Activated T-cell treated with anti-CD3 and anti-CD28 coated beads for 1 hour (primary cell): ENCODE data around the gene SYP.
A peak's percentile ranks its signal among the peaks of the same experiment; 100 is the strongest.

Experiments
- DNase-seq: peaks from one replicate; pipeline ENCODE4 v3.0.0-alpha.2; 2020; ENCODE audit warnings: low read depth

Gene SYP

DNA sequence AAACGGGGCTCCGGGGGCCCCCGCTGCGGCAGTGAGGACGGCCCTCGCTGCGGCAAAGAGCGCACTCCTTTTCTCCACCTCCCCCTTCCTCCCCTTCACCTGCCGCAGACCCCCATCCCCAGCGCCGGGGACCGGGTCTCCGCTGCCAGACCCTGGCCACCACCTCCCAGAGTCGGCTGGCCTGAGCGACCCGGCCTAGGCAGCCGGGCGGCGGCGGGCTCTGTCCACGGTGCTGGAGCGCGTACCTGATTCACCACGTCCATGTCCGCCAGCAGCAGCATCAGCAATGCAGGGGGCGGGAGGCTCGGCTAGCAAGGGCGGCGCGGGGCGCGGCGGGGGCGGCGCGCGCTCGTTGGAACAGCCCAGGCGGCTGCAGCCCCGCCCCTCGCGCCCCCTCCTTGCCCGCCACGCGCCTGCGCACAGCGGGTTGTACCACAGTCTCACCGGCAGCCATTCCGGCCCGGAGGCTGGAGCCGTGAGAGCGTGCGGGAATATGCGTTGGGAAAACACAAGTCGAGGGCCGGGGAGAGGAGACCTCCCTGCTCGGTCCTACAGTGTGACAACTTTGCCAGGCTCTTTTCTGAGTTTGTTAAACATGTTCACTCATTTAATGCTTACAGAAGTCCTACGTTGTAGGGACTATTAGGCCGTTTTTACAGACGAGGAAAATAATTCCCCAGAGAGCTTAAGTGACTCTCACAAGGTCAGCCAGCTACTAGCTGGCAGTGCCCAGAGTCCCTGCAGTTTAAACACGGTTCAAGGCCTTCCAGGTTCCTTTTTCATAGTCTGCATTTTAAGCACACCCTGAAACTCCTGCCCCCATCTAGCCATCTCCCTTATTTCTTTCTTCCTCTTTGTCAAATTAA, at the start of gene SYP:
TSS of gene SYP (minus strand) at position 288 of the 866 bp plus-strand sequence. CDS start at position 281, 7 bp downstream.
- peak; percentile 81 for DNase-seq

DNA sequence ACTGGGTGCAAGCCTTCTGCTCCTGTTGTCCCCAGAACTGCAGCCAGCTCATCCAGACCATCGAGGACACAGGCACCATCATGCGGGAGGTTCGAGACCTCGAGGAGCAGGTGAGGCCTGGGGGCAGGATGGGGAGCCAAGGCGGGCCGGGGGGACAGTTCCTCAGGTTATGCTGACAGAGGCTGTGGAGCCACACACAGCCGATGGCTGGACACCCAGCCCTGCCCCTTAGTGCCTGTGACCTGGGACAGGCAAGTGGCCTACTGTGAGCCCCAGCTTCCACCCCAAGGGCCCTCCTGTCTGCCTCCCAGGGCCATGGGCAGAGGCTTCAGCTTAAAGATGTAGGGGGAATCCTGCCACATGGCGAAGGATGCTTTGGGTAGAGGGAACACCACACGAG, 49.6 kb upstream of the SYP start:
- no peak for DNase-seq

DNA sequence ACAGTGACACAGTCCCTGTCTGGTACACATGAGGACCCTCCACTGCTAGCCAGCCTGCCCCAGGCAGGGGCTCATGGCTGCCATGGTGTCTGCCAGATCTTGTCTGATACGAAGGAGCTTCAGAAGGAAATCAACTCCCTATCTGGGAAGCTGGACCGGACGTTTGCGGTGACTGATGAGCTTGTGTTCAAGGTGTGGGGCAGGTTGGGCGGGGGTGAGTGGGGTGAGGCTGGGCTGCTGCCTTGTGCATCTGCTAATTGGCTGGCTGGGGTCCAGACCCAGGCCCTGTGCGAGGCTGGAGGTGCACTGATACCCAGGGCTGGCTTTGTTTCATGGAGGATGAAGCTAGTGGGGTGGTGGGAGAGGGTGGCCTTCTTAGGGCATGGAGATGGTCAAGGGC, 49.1 kb upstream of the SYP start:
- DNase-seq, result no peak

DNA sequence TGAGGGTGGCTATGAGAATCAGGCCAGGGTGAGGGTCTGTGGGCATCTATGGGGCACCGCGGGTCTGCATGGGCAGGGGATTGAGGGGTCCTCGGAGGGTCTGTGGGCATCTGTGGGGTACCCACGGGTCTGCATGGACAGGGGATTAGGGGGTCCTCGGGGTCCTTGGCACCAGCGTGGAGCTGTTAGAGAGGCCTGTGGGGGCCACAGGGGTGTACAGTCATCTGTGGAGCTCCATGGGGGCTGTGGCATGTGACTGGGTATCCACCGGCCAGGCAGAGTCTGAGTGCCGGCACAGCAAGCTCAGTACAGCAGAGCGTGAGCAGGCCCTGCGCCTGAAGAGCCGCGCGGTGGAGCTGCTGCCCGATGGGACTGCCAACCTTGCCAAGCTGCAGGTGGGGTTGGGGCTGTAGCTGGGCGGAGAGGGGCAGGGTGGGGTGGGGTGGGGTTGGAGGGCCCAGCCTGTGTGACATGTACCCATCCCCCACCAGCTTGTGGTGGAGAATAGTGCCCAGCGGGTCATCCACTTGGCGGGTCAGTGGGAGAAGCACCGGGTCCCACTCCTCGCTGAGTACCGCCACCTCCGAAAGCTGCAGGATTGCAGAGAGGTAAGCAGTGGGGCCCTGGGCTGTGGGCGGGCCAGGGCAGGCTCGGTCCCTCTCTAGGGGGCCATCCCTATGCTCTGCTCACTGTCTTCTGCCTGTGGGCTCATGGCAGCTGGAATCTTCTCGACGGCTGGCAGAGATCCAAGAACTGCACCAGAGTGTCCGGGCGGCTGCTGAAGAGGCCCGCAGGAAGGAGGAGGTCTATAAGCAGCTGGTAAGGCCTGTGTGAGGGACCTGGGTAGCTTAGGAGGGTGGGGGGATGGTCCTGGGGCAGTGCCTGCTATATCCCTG, 48.2 kb upstream of the SYP start:
- no peak for DNase-seq

DNA sequence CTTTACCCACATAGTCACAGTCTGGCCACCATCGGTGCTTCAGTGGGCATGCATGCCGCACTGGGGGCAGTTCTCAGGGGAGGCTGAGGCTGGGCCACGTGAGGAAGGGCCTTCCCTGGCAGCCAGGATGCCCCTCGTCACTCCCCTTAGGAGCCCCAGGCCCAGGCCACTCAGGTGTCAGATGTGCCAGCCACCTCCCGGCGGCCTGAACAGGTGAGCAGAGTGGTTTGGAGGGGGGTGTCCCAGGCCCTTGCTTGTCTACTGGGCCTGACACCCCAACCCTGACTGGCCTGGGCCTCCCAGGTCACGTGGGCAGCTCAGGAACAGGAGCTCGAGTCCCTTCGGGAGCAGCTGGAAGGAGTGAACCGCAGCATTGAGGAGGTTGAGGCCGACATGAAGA, 47.4 kb upstream of the SYP start:
- no peak for DNase-seq

DNA sequence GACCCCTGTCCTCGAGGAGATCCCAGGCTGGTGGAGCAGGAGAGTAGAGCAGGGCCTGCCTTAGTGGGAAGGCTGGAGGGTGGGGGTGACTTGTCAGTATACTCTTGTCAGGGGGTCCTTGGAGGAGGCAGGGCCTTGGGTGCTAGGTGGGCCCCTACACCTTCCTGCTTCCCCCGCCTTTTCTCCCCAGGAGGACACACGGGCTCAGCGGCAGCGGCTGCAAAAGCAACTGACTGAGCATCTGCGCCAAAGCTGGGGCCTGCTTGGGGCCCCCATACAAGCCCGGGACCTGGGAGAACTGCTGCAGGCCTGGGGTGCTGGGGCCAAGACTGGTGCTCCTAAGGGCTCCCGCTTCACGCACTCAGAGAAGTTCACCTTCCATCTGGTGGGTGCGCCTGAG, 46.5 kb upstream of the SYP start:
- no peak for DNase-seq

DNA sequence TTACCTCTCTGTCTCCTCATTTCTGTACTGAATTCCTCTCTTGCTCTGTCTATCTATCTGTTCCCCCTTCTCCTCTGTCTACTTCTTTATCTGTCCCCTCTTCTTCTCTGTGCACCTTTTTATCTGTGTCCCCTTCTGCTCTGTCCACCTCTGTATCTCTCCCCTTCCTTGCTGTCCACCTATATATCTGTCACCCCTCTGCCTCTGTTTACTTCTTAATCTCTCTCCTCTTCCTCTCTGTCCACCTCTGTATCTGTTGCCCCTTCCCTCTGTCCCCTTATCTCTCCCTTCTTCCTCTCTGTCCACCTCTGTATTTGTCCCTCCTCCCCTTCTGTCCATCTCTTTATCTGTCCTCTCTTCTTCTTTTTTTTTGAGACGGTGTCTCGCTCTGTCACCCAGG, 44.2 kb upstream of the SYP start:
- no peak for DNase-seq

DNA sequence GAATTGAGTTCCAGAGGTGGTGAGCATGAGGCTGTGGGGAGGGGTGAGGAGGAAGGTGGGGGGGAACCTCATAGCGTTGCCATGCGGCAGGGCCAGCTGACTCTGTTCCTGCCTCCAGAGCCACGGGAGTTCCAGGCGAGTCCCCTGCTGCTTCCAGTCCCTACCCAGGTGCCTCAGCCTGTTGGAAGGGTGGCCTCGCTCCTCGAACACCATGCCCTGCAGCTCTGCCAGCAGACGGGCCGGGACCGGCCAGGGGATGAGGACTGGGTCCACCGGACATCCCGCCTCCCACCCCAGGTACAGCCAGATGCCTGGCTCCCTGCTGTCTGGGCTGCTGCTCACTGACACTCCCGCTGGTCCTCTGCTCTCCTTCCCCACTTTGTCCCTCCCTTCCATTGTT, 43.2 kb upstream of the SYP start:
- no peak for DNase-seq

DNA sequence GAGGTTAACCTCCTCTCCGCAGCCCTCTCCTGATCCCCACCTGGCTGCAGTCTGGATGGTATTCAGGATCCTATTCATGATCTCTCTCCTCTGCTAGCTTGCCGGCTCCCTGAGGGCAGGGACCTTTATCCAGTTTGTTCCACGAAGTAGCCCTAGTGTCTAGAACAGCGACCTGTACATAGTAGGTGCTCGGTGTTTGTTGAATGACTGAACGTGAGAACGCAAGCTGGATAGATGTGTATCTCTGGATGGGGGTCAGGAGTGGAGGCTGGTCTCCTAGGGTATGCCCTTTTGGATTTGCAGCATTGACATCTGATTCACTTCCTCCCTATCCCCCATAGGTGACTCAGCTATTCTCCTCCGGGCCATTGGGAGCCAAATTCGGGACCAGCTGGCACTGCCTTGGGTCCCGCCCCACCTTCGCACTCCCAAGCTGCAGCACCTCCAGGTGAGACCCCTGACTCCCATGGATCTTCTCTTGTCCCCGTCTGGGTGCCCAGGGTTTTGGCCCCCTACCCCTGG, 42.6 kb upstream of the SYP start:
- no peak for DNase-seq

DNA sequence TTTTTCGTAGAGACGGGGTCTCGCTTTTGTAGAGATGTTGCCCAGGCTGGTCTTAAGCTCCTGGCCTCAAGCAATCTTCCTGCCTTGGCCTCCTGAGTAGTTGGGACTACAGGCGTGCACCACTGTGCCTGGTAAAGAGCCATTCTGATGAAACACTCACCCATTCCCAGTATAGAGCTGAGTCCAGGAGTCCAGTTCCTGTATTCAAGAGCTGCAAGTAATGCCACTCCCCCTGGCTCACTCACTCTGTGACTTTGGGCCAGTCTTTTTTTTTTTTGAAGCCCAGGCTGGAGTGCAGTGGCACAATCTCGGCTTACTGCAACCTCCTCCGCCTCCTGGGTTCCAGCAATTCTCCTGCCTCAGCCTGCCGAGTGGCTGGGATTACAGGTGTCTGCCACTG, 38.7 kb upstream of the SYP start:
- DNase-seq, result no peak

DNA sequence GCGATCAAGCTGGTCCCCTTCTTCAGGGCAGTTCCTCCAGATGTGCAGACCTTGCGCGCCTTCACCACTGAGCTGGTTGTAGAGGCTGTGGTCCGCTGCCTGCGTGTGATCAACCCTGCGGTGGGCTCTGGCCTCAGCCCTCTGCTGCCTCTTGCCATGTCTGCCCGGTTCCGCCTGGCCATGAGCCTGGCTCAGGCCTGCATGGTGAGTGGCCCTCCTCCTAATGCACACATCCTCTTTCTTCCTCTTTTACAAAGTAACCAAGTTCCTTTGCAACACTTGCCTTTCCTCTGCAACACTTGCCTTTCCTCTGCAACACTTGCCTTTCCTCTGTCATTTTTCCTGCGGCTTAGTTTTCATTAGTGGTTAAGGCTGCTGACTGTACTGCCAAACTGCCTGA, 37.1 kb upstream of the SYP start:
- no peak for DNase-seq

DNA sequence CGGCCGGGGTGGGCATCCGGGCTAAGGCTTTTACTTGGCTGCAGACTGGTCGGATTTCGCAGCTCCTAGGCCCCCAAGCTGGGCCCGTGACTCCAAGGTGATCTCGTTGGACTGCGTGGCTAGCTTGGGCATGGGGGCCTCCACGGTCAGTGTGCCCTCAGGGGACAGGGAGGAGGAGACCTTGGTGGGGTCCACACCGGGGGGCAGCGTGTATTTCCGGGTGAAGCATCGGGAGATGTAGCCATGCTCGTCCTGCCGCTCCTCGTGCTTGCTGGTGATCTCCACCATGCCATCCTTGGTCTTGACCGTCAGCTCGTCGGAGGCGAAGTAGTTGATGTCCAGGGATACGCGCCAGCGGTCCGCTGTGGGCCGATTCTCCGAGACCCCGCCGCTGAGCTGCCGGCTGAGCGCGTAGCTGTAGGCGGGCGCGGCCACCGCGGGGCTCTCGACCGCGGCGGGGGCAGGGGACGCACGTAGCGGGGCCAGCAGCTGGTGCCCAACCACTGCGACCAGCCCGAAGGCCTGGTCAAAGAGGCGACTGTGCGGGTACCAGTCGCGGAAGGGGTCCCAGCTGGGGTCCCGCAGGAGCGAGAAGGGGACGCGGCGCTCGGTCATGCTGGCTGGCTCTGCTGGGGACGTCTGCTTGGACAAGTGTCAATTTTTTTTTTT, 34.0 kb upstream of the SYP start:
- DNase-seq, result no peak

DNA sequence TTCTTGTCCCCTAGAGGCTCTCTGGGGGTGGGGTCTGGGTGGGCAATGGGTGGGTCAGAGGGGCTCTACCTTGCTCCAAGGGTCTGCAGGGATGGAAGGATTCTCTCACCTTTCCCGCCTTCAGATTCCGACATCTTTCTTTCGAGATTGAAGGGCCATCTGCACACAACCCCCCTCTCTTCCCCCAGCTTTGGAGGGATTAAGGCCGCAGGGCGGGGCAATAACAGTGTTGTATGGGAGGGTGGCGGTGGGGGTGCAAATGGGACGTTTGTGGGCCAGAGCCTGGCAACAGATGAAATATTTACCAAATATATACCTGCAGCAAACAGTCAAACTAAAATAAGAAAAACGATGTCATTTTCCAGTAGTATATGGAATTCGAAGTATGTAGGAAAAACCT, 33.2 kb upstream of the SYP start, which contains the start of gene CACNA1F:
TSS of gene CACNA1F (minus strand) at position 165 of the 400 bp plus-strand sequence. CDS start at position 134, 31 bp downstream.
- no peak for DNase-seq

DNA sequence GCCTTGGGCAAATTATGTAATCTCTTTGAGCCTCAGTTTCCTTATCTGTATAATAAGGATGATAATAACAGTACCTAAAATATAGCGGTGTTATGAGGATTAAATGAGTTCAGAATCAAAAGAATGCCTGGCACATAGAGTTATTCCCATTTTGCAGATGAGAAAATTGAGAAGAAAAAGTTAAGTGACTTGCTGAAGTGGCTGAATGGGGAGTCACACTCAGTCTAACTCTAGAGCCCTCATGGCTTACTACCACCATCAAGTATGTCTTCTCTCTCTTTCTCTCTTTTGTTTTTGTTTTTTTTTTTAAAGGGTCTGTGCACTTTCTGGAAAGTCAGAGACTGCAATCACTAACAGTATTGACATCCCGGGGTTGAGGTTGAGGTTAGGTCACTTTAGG, 32.5 kb upstream of the SYP start:
- no peak for DNase-seq

DNA sequence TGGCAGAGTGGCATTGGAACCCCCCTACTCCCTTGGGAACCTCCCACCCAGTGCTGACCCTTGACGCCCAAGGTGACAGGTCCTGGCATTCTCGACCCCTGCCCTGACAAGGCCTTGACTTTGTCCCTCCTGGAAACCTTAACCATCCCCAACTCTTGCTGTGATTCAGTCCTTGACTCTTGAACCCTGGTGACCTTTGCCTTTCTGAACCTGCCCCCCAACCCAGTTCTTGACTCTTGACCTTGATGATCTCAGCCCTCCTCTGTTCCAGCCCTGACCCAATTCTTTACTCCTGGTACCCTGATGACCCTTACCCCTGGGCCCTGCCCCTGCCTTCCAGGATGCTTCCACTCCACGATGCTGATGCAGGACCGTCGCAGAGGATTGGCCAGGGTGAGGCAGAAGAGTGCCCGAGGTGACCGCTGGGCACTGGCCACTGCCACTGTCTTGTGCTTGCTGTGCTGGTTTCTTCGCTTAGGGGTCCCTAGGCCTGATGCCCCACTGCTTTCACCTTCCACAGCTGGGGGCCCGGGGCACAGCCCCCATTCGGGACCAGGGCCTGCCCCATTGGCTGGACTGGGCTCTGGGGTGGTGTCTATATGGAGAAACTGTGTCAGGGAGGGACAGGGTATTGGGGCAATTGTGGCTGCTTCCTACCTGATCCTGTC, 31.5 kb upstream of the SYP start:
- no peak for DNase-seq

DNA sequence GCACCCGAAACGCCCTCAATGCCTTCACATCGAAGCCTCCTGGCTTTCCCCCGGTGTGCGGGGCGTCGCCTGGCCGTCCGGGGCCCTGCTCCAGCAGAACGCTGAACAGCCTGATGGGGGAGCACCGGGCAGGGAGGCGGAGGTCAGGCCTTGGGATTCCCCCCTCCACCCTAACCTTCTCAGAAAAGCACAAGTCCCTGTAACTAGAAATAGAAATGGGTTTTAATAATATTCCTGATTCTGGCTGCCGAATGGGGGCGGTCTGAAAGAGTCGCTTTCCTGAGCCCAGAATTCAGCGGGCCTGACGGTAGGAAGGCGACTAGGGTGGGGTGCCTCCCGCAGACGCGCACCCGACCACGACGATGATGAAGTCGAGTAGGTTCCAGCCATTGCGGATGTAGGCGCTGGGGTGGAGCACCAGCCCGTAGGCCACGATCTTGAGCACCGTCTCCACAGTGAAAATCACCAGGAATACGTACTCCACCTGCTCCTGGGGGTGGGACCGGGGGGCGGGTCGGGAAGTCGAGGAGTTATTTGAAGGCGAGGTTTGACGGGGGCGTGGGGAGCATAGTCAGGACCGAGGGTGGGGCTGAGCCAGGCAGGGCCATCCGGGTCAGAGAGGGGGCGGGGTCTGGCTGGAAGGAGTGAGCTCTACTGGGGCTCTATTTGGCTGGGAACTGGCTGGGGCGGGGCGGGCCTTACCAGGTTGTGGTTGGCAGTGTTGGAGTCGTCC, 30.7 kb upstream of the SYP start:
- DNase-seq, result peak; percentile 28

DNA sequence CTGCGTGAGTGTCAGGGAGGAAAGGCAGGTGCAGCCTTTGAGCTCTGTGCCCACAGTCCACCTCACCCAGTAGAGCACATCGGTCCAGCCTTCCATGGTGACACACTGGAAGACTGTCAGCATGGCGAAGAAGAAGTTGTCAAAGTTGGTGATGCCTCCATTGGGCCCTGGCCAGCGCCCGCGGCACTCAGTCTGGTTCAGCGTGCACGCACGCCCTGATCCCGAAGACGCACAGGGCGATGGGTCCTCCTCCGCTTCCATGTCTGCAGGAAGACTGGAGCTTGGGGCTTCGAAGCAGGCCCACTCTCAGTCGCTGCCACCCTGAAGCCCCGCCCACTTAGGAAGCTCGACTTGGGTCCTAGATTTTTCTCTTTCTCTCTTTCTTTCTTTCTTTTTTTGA, 28.2 kb upstream of the SYP start:
- no peak for DNase-seq

DNA sequence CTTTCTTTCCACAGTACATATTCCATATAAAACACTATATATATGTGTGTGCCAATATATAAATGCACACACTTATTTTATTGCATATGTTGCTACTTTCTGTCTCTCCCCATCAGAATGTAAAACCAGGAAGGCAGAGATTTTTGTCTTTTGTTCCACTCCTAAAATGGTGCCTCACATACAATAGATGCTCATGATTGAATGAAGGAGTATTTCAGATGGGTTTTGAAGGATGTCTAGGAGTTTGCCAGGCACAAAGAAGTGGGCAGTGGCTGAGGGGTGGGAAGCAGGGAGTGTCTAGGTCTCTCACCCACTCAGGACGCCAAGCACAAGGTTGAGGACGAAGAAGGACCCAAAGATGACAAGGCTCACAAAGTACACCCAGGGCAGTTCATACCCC, 27.7 kb upstream of the SYP start:
- no peak for DNase-seq

DNA sequence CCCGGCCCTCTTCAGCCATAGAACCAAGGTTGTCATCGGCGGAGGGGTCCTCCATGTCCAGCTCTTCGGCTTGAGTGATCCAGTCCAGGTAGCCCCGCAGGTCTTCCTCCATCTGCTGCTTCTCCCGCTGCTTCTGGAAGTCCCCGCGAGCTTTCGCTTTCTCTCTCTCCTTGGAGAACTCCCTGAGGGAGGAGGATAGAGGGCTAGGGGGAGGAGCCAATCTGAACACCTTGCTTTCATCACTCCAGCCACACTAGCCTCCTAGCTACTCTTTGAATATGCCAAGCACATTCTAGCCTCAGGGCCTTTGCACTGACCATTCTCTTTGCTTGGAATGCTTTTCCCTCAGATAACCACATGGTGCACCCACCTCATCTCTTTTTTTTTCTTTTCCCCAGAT, 27.0 kb upstream of the SYP start:
- DNase-seq, result no peak

DNA sequence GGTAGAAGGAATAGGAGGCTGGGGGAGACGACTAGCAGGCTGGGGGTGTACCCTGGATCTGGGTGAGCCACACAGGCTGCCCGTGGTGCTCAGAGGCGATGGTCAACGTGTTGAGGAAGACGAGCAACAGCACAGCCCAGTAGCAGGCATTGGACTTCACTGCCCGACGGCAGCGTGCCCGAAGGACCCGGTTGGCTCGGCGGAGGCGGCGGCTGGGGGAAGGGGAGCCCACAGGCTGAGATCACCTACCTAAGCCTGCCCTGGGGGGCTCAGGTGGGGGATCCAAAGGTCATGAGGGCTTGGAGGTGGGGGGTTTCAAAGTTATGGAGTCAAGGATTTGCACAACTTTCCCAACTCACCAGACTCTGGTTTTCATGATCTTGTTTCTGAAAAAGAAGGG, 25.9 kb upstream of the SYP start:
- DNase-seq, result no peak

DNA sequence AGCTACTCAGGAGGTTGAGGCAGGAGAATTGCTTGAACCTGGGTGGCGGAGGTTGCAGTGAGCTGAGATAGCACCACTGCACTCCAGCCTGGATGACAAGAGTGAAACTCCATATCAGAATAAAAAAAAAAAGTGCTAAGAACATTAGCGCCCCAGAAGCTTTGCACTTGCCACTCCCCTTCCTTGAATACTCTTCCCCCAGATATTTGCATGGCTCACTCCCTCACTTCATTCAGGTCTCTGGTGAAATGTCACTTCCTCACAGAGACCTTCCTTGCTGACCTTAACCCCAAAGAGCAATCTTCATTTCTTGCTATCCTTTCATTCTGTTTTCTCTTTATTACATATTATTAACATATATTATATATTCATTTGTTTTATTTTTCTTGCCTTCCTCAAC, 21.9 kb upstream of the SYP start:
- DNase-seq, result no peak
